Naive thymus-derived CD4-positive, alpha-beta T cell (primary cell): ENCODE data around the gene JDP2. TPM values are rescaled to one million over a fixed set of nuclear protein-coding genes. Genes with fewer than 3 reads are reported as not detected.
A peak's percentile ranks its signal among the peaks of the same experiment; 100 is the strongest.
"Not testable (repeated sequence)": the region's sequence is repeated elsewhere in the genome, so short reads cannot be mapped to it uniquely, and the experiment has no call there.

Experiments used
- ATAC-seq: fragments of 150-1000 bp; cut with Tn5 transposase; 2 replicates; pipeline ENCODE4 v1.10.0; 2021; ENCODE audit warnings: mild to moderate bottlenecking, moderate library complexity
- CTCF ChIA-PET: fragments of 350-600 bp; sonication (Branson Sonifier 250); formaldehyde crosslinking; loops from one replicate; lab custom pipeline; 2021; ENCODE audit warnings: antibody characterized with exemption; lab: Charles Lee
- POLR2A ChIA-PET: fragments of 350-600 bp; sonication (Branson Sonifier 250); formaldehyde crosslinking; loops from one replicate; lab custom pipeline; 2021; ENCODE audit warnings: antibody characterized with exemption, inconsistent platforms; lab: Charles Lee
- DNase-seq, 9 donors: peaks; one replicate each; pipeline versions ENCODE4 v3.0.0 to v3.0.0-alpha.2; 2020 to 2022; ENCODE audit warnings: mixed read lengths in 1 of 9
- H3K27ac ChIP-seq: one replicate; pipeline ENCODE4 v1.7.0; 2013; ENCODE audit warnings: mild to moderate bottlenecking, low read depth, low read length, moderate library complexity
- H3K27me3 ChIP-seq, 2 donors: one replicate each; pipeline ENCODE4 v1.7.0; 2013; ENCODE audit warnings: low read length in 2 of 2, mild to moderate bottlenecking in 2 of 2, moderate library complexity in 2 of 2; ENCODE audit not compliant: control insufficient read depth in 2 of 2, insufficient read depth in 2 of 2
- H3K36me3 ChIP-seq, 3 experiments: 1 replicate in 2 of 3; 2 replicates in 1 of 3; pipeline ENCODE4 v1.7.0; 2013; ENCODE audit warnings: low read length in 3 of 3, mild to moderate bottlenecking in 3 of 3, moderate library complexity in 1 of 3; ENCODE audit not compliant: insufficient read depth in 3 of 3, control insufficient read depth in 2 of 3
- H3K4me1 ChIP-seq, 2 donors: one replicate each; pipeline ENCODE4 v1.7.0; 2013; ENCODE audit warnings: low read length in 2 of 2, mild to moderate bottlenecking in 2 of 2, moderate library complexity in 1 of 2; ENCODE audit not compliant: control insufficient read depth in 2 of 2, insufficient read depth in 2 of 2
- H3K4me3 ChIP-seq: 2 replicates; pipeline ENCODE4 v1.7.0; 2013; ENCODE audit warnings: mild to moderate bottlenecking, low read length
- H3K9me3 ChIP-seq, 3 experiments: 1 replicate in 2 of 3; 2 replicates in 1 of 3; pipeline ENCODE4 v1.7.0; 2013; ENCODE audit warnings: low read length in 3 of 3; ENCODE audit not compliant: control insufficient read depth in 2 of 3
- H3K27ac Mint-ChIP-seq, 9 donors: one replicate each; pipeline ENCODE4 v1.8.0; 2020 to 2022; ENCODE audit warnings: mixed read lengths in 9 of 9, mild to moderate bottlenecking in 8 of 9, moderate library complexity in 5 of 9, inconsistent platforms in 2 of 9
- H3K27me3 Mint-ChIP-seq, 5 donors: one replicate each; pipeline ENCODE4 v1.8.0; 2021 to 2022; ENCODE audit warnings: mixed read lengths in 5 of 5, mild to moderate bottlenecking in 1 of 5
- H3K36me3 Mint-ChIP-seq, 5 donors: one replicate each; pipeline ENCODE4 v1.8.0; 2020 to 2022; ENCODE audit warnings: mixed read lengths in 5 of 5, mild to moderate bottlenecking in 3 of 5, inconsistent platforms in 1 of 5
- H3K4me1 Mint-ChIP-seq, 7 donors: one replicate each; pipeline ENCODE4 v1.8.0; 2020 to 2022; ENCODE audit warnings: mixed read lengths in 7 of 7, mild to moderate bottlenecking in 3 of 7, inconsistent platforms in 1 of 7
- H3K4me3 Mint-ChIP-seq, 10 donors: one replicate each; pipeline ENCODE4 v1.8.0; 2020 to 2022; ENCODE audit warnings: mild to moderate bottlenecking in 10 of 10, mixed read lengths in 10 of 10, moderate library complexity in 6 of 10, inconsistent platforms in 2 of 10
- H3K9me3 Mint-ChIP-seq, 11 donors: one replicate each; pipeline ENCODE4 v1.8.0; 2020 to 2022; ENCODE audit warnings: mixed read lengths in 11 of 11, mild to moderate bottlenecking in 4 of 11, inconsistent platforms in 1 of 11, moderate library complexity in 1 of 11
- intact Hi-C, 2 donors: fragments of 100-400 bp; cut with micrococcal nuclease; formaldehyde crosslinking; loops; one replicate each; pipeline ENCODE4 v1.15.1; 2023
- polyA plus RNA-seq, 2 donors: library from polyadenylated mRNA; unstranded; fragments of 300-500 nt; fragmentation: Illumina TruSeq; gene quantifications; one replicate each; pipeline ENCODE4 v1.2.3, GENCODE V29; 2021
- total RNA-seq, 6 experiments: library from RNA in 5 of 6; stranded (reverse) in 5 of 6; gene quantifications; 1 replicate in 5 of 6; 2 replicates in 1 of 6; pipeline ENCODE4 v1.2.3 and lab custom pipeline; 2021 to 2026

JDP2 gene
- total and polyA plus RNA-seq, 7 experiments from 2014 or later: 0.86 to 29.0 (median 1.5) TPM; not detected in 2

DNA sequence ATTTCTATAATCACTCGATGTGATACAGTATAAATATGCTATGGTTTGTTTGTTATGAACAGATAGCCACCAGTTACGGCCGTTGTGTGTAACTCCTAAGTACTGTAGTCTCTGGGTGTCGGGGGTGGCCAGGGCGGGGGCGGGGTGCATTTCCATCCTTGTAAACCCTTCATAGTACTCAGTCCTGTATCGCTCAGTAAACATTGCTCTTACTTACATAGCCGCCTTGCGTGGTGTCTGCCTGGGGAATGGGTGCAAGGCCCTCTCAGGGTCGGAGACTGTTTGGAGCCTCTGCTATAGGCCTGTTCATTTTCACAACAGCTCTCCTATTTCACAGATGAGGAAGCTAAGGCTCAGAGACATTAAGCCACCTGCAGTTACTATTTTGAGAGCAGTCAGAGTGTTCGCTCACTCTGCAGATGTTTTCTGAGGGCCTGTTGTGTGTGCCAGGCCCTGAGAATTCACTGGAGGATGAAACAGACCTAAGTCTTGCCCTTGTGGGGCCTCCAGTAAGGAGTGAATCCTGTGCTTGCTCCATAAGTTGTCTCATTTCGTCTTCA is 42.5 kb downstream of the JDP2 start:
- H3K9me3 Mint-ChIP-seq: no peaks in the 10 kb centered on the region
- no peaks in the 10 kb centered on the region for H3K27me3 ChIP-seq
- ATAC-seq: no peak
- no peak overlapping the region for H3K4me3 ChIP-seq
- intact Hi-C loops: no loop called here
- H3K27me3 Mint-ChIP-seq: peaks cover 0 to 7% (median 0%) of the 10 kb centered on the region in 5 donors
- H3K4me1 Mint-ChIP-seq: peaks cover 0 to 9% (median 0%) of the 10 kb centered on the region in 7 donors
- H3K27ac ChIP-seq: no peak overlapping the region
- H3K36me3 ChIP-seq: no peaks in the 10 kb centered on the region
- no peak for DNase-seq
- peak overlapping the region in 1 of 9 donors; percentile 16 for H3K27ac Mint-ChIP-seq
- H3K4me3 Mint-ChIP-seq: no peak overlapping the region
- H3K9me3 ChIP-seq: no peaks in the 10 kb centered on the region
- H3K4me1 ChIP-seq: no peaks in the 10 kb centered on the region
- POLR2A ChIA-PET: no interaction called here
- CTCF ChIA-PET: no interaction called here
- H3K36me3 Mint-ChIP-seq: no peaks in the 10 kb centered on the region

DNA sequence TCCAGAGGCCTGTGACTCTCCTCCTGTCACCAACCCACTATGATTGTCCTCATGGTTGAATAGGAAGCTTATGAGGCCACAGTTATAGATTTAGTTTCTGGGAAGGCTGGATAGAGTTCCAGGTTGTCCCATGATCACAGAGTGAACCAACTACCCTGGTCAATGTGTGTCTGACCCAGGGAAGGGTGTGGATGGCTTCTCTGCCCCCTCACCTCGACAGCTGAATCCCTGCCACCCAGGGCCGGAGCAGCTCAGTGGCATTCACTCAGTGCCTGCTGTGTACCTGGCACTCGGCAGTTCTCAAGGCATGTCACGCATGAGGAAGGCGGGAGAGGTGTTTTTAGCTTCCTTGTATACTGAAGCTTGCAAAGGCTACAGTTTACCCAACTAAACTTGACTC is 43.2 kb downstream of the JDP2 start:
- Histone ChIP-seq H3K9me3 (no peaks in the 10 kb centered on the region), H3K27me3 (no peaks in the 10 kb centered on the region), H3K4me3 (no peak overlapping the region), H3K27ac (no peak overlapping the region), H3K36me3 (no peaks in the 10 kb centered on the region), H3K4me1 (no peaks in the 10 kb centered on the region)
- DNase-seq (no peak), ATAC-seq (no peak)
- Mint-ChIP-seq H3K4me1 (peaks cover 0 to 9% (median 0%) of the 10 kb centered on the region in 7 donors), H3K27ac (no peak overlapping the region), H3K9me3 (no peaks in the 10 kb centered on the region), H3K4me3 (no peak overlapping the region), H3K27me3 (peaks cover 0 to 9% (median 0%) of the 10 kb centered on the region in 5 donors), H3K36me3 (no peaks in the 10 kb centered on the region)
- intact Hi-C loops: no loop called here
- ChIA-PET CTCF (no interaction called here), POLR2A (no interaction called here)

DNA sequence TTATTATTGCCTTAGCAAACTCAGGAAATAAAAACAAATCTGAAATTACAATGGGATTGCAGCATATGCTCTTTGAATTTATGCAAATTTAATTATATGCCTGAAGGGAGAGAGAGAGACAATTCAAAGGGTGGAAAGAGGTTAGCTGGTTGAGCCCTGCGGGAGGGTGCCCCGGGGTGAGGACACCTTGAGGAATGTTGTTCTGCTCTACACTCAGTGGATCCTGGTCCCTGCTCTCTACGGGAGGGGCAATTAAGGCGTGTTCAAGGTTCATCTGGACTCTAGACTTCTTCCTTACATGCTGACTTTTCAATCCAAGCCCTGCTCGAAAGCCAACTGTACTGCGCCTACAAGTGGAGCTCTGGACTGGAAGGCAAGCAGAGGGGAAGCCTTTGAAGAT is 46.3 kb downstream of the JDP2 start:
- H3K36me3 Mint-ChIP-seq, H3K9me3 Mint-ChIP-seq, POLR2A ChIA-PET, H3K27me3 ChIP-seq, H3K9me3 ChIP-seq, H3K27me3 Mint-ChIP-seq, DNase-seq, ATAC-seq, CTCF ChIA-PET, H3K4me1 ChIP-seq, intact Hi-C loops, H3K27ac ChIP-seq, H3K4me3 ChIP-seq, H3K4me1 Mint-ChIP-seq, H3K27ac Mint-ChIP-seq, H3K36me3 ChIP-seq, H3K4me3 Mint-ChIP-seq: not testable (repeated sequence)

DNA sequence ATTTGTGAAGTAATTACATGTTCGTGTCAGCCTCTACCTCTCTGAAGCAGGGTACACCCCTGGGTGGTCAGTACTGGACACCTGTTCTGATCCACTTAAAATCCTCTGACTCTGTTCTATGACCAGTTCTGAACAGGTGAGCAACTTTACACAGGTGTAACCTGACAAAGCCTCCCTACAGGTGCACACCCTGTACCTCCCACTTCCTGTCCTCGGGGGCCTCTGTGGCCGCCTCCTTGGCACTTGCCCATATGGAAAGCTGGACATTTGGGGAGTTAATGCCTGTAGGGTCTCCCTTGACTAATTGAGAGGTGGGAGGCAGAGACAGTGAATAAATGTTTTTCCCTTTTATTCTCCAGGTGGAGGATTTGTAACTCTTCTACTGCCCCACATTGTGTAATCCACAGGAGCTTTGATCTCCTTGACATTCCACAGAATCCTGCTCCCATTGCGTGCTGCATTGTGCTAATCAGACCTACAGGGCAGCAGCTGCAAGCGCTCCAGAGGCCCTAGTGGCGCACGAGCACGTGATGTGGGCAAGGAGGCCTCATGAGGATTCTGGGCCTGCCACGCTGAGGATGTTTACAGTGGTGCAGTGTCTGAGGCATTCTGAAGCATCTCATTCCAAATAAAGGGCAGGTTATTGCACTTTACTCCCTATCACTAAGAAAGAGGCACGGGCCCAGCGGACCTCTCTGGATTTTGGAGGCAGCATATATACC is 48.6 kb downstream of the JDP2 start:
- peaks cover 0 to 24% (median 6%) of the 10 kb centered on the region in 5 donors for H3K27me3 Mint-ChIP-seq

DNA sequence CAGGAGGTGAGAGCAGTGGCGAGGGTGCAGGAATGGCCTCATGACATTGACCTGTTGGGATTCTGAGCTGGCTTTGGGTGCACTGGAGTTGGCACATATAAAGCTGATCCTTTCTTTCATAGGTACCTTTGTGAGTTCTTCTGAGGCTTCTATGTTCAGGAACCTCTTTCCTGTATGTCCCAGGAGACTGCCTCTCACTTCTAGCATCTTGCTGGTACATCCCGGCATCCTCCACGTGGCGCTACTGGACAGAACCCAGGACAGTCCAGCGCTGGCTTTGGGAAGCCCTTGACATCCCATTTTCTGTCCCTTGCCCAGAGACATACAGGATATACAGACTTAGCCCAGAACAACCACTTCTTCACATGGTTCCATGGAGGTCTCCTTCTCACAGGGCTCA is 50.1 kb downstream of the JDP2 start:
- POLR2A ChIA-PET: no interaction called here
- no peak for DNase-seq
- Histone ChIP-seq H3K27ac (no peak overlapping the region), H3K36me3 (no peaks in the 10 kb centered on the region), H3K4me1 (no peaks in the 10 kb centered on the region), H3K27me3 (no peaks in the 10 kb centered on the region), H3K4me3 (no peak overlapping the region), H3K9me3 (no peaks in the 10 kb centered on the region)
- peaks cover 0 to 26% (median 9%) of the 10 kb centered on the region in 5 donors for H3K27me3 Mint-ChIP-seq
- CTCF ChIA-PET: no interaction called here
- peaks cover 0 to 6% (median 0%) of the 10 kb centered on the region in 7 donors for H3K4me1 Mint-ChIP-seq
- H3K27ac Mint-ChIP-seq: no peak overlapping the region
- no peaks in the 10 kb centered on the region for H3K9me3 Mint-ChIP-seq
- no peak for ATAC-seq
- intact Hi-C loops: no loop called here
- peaks cover 0 to 4% (median 0%) of the 10 kb centered on the region in 5 donors for H3K36me3 Mint-ChIP-seq
- H3K4me3 Mint-ChIP-seq: no peak overlapping the region

More for the DNA sequence above, 48.6 kb downstream of the JDP2 start:
- no peak overlapping the region for H3K4me3 Mint-ChIP-seq
- Histone ChIP-seq H3K9me3 (no peaks in the 10 kb centered on the region), H3K36me3 (no peaks in the 10 kb centered on the region), H3K27me3 (no peaks in the 10 kb centered on the region), H3K4me3 (no peak overlapping the region), H3K4me1 (no peaks in the 10 kb centered on the region), H3K27ac (no peak overlapping the region)
- ChIA-PET CTCF (no interaction called here), POLR2A (no interaction called here)
- no peaks in the 10 kb centered on the region for H3K9me3 Mint-ChIP-seq
- peaks cover 0 to 3% (median 0%) of the 10 kb centered on the region in 5 donors for H3K36me3 Mint-ChIP-seq
- peak overlapping the region in 1 of 9 donors; percentile 25 for H3K27ac Mint-ChIP-seq
- no peak for ATAC-seq
- no peak for DNase-seq
- peaks cover 0 to 6% (median 0%) of the 10 kb centered on the region in 7 donors for H3K4me1 Mint-ChIP-seq
- intact Hi-C loops: no loop called here

DNA sequence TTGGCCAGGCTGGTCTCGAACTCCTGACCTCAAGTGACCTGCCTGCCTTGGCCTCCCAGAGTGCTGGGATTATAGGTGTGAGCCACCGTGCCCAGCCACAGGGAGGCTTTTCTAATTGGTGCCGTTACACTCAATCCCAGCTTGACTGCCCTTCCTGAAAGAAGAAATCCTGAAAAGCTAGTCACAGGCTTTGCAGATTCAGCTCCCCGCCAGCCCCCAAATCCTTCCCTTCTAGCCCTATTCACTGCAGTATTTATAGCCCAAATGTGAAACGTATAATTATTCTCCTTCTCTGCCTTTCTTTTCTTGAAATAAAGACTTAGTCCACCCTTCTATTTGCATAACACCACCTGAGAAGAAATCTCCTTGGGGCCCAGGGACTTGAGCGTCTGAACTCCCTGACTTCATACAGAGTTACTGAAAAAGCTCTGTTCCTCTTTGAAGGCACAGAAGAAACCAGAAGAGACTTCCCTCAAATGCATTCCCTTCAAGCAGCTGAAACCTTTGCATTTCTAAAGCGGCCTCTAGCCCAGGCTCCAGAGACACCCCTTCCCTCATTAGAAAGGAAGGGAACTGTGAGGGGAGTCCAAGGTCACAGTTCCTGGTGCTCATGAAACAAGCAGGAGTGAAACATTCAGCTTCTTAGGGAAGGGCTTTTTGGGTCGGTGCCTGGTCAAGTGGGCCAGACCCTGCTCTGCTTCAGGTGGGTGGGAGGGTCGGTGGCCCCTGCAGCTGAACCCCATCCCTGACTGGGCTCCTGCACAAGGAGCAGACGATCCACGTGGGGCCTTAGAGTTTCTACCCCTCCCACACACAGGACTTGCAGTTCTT is 52.2 kb downstream of the JDP2 start:
- ChIA-PET POLR2A (no interaction called here), CTCF (interaction anchor here (1.1 kb wide), 1 partner anchor 9 kb away, joined by 4 read pairs; no protein-coding TSS in a partner anchor)
- H3K27me3 Mint-ChIP-seq: peaks cover 0 to 23% (median 9%) of the 10 kb centered on the region in 5 donors
- H3K4me1 ChIP-seq: no peaks in the 10 kb centered on the region
- H3K4me3 Mint-ChIP-seq: no peak overlapping the region
- no peak overlapping the region for H3K27ac ChIP-seq
- no peaks in the 10 kb centered on the region for H3K36me3 ChIP-seq
- intact Hi-C loops: no loop called here
- H3K27ac Mint-ChIP-seq: peak overlapping the region in 1 of 9 donors; percentile 62
- DNase-seq: no peak
- H3K9me3 Mint-ChIP-seq: no peaks in the 10 kb centered on the region
- no peaks in the 10 kb centered on the region for H3K9me3 ChIP-seq
- H3K27me3 ChIP-seq: no peaks in the 10 kb centered on the region
- peaks cover 0 to 4% (median 0%) of the 10 kb centered on the region in 5 donors for H3K36me3 Mint-ChIP-seq
- ATAC-seq: no peak
- H3K4me3 ChIP-seq: no peak overlapping the region
- peaks cover 0 to 6% (median 0%) of the 10 kb centered on the region in 7 donors for H3K4me1 Mint-ChIP-seq
